IMR-90 (cell line): ENCODE results near the gene ITGB4. TPM values are rescaled to one million over a fixed set of nuclear protein-coding genes. Genes with fewer than 3 reads are reported as not detected.

Source experiments
- ATAC-seq: fragments of 200-7000 bp; cut with Tn5 transposase; 2 replicates; pipeline ENCODE4 v1.9.1; 2020; ENCODE audit warnings: low read depth, mild to moderate bottlenecking, moderate library complexity
- BruUV-seq: library from RNA; stranded (reverse); fragments of 400-500 nt; replicated peaks from 2 replicates; lab custom pipeline; 2021; lab: Mats Ljungman, UMichigan
- CTCF ChIA-PET: fragments of 300-600 bp; formaldehyde crosslinking; extraction: SDS; loops from one replicate; lab custom pipeline; 2021; ENCODE audit warnings: antibody characterized with exemption; lab: Yijun Ruan, JAX
- POLR2A ChIA-PET: fragments of 300-600 bp; sonication (Branson Sonifier 250); formaldehyde crosslinking; loops from one replicate; lab custom pipeline; 2022; ENCODE audit warnings: antibody characterized with exemption; ENCODE audit not compliant: unreplicated experiment; lab: Charles Lee
- DNase-seq: peaks from one replicate; pipeline ENCODE4 v3.0.0; 2013
- H2AFZ ChIP-seq: replicated peaks from 2 replicates; pipeline ENCODE3; 2013; ENCODE audit warnings: low read length, mild to moderate bottlenecking; ENCODE audit not compliant: poor library complexity
- H2AK5ac ChIP-seq: 2 replicates; pipeline ENCODE4 v1.6.1; 2013; ENCODE audit warnings: low read depth, low read length, inconsistent platforms
- H2AK9ac ChIP-seq: replicated peaks from 2 replicates; pipeline ENCODE3; 2013; ENCODE audit warnings: mild to moderate bottlenecking, low read depth, low read length, moderate library complexity; ENCODE audit not compliant: poor library complexity
- H2BK120ac ChIP-seq: 2 replicates; pipeline ENCODE4 v1.6.1; 2013; ENCODE audit warnings: low read depth, low read length, inconsistent platforms
- H2BK15ac ChIP-seq: 3 replicates; pipeline ENCODE4 v1.6.1; 2013; ENCODE audit warnings: low read depth, low read length, inconsistent platforms
- H2BK20ac ChIP-seq: 2 replicates; pipeline ENCODE4 v1.6.1; 2013; ENCODE audit warnings: low read depth, mild to moderate bottlenecking, inconsistent platforms, low read length, moderate library complexity
- H2BK5ac ChIP-seq: 2 replicates; pipeline ENCODE4 v1.6.1; 2013; ENCODE audit warnings: mild to moderate bottlenecking, low read depth, low read length, inconsistent platforms; ENCODE audit not compliant: poor library complexity, severe bottlenecking
- H3K14ac ChIP-seq: replicated peaks from 2 replicates; pipeline ENCODE4 v1.6.1; 2013; ENCODE audit warnings: low read depth, low read length, inconsistent platforms
- H3K18ac ChIP-seq: 2 replicates; pipeline ENCODE4 v1.6.1; 2013; ENCODE audit warnings: low read depth, low read length, control low read depth
- H3K23ac ChIP-seq: 2 replicates; pipeline ENCODE4 v1.6.1; 2013; ENCODE audit warnings: low read depth, low read length, inconsistent platforms
- H3K27ac ChIP-seq: 2 replicates; pipeline ENCODE4 v1.5.1; 2013; ENCODE audit warnings: mild to moderate bottlenecking, control low read depth, low read length; ENCODE audit not compliant: insufficient read depth
- H3K27me3 ChIP-seq: 2 replicates; pipeline ENCODE4 v1.6.1; 2013; ENCODE audit warnings: low read length; ENCODE audit not compliant: control insufficient read depth, insufficient read depth
- H3K36me3 ChIP-seq: 2 replicates; pipeline ENCODE4 v1.6.1; 2013; ENCODE audit warnings: low read length, mixed read lengths; ENCODE audit not compliant: control insufficient read depth, insufficient read depth
- H3K4ac ChIP-seq: 2 replicates; pipeline ENCODE4 v1.6.1; 2013; ENCODE audit warnings: low read depth, low read length, inconsistent platforms
- H3K4me1 ChIP-seq: 2 replicates; pipeline ENCODE4 v1.6.1; 2013; ENCODE audit warnings: low read length, mixed read lengths; ENCODE audit not compliant: control insufficient read depth, insufficient read depth
- H3K4me2 ChIP-seq: 2 replicates; pipeline ENCODE4 v1.6.1; 2013; ENCODE audit warnings: low read depth, mild to moderate bottlenecking, control low read depth, low read length, moderate library complexity
- H3K4me3 ChIP-seq: 2 replicates; pipeline ENCODE4 v1.5.1; 2013; ENCODE audit warnings: low read depth, mild to moderate bottlenecking, control low read depth, low read length, moderate library complexity; ENCODE audit not compliant: insufficient read depth
- H3K56ac ChIP-seq: 2 replicates; pipeline ENCODE4 v1.6.1; 2013; ENCODE audit warnings: low read length, inconsistent platforms; ENCODE audit not compliant: insufficient read depth; ENCODE audit errors: extremely low read depth
- H3K79me1 ChIP-seq, 2 experiments: 2 replicates each; pipeline ENCODE4 v1.6.1; 2013; ENCODE audit warnings: low read length in 2 of 2, inconsistent platforms in 1 of 2, low read depth in 1 of 2
- H3K9ac ChIP-seq: 2 replicates; pipeline ENCODE4 v1.6.1; 2013; ENCODE audit warnings: low read depth, low read length, control low read depth
- H3K9me1 ChIP-seq: 2 replicates; pipeline ENCODE4 v1.6.1; 2013; ENCODE audit warnings: low read length, inconsistent platforms; ENCODE audit not compliant: insufficient read depth
- H3K9me3 ChIP-seq: 2 replicates; pipeline ENCODE4 v1.6.1; 2013; ENCODE audit warnings: low read length; ENCODE audit not compliant: control insufficient read depth, insufficient read depth
- H4K20me1 ChIP-seq: 2 replicates; pipeline ENCODE4 v1.6.1; 2013; ENCODE audit warnings: low read length, inconsistent platforms; ENCODE audit not compliant: insufficient read depth
- H4K5ac ChIP-seq: 2 replicates; pipeline ENCODE4 v1.6.1; 2013; ENCODE audit warnings: mild to moderate bottlenecking, low read depth, low read length, control low read depth
- H4K8ac ChIP-seq, 2 experiments: 2 replicates each; pipeline ENCODE4 v1.6.1; 2013; ENCODE audit warnings: low read depth in 2 of 2, low read length in 2 of 2, control low read depth in 1 of 2, inconsistent platforms in 1 of 2
- H4K91ac ChIP-seq: 2 replicates; pipeline ENCODE4 v1.6.1; 2013; ENCODE audit warnings: low read depth, low read length, inconsistent platforms; ENCODE audit not compliant: insufficient read depth
- CHD1 ChIP-seq: IDR thresholded peaks from 2 replicates; pipeline ENCODE4 v1.6.1; 2012; ENCODE audit warnings: low read depth, low read length, improper control_type of control experiment
- MAFK ChIP-seq: IDR thresholded peaks from 2 replicates; pipeline ENCODE4 v1.6.1; 2012; ENCODE audit warnings: low read depth, low read length, improper control_type of control experiment
- RAD21 ChIP-seq: IDR thresholded peaks from 2 replicates; pipeline ENCODE4 v1.6.1; 2012; ENCODE audit warnings: low read length, improper control_type of control experiment
- SMC3 ChIP-seq: fragments of 150-350 bp; IDR thresholded peaks from 2 replicates; pipeline ENCODE4 v1.6.1; 2016; ENCODE audit warnings: low read depth, mild to moderate bottlenecking, antibody characterized with exemption, low read length, moderate library complexity
- WGBS, 2 experiments: methylation state at CpG; one replicate each; pipeline versions ENCODE4 v1.1.5 to v1.1.7; 2013; ENCODE audit warnings: missing lambda C conversion rate in 2 of 2; ENCODE audit not compliant: insufficient read length in 1 of 2; ENCODE audit errors: extremely low coverage in 2 of 2; 5-methylcytosine and 5-hydroxymethylcytosine counted together
- dilution Hi-C: fragments of 300-500 bp; cut with HindIII; formaldehyde crosslinking; loops from one replicate; pipeline ENCODE4 v1.14.3; 2018; ENCODE audit warnings: low sequenced_read_pairs; ENCODE audit not compliant: unreplicated experiment
- in situ Hi-C: fragments of 300-500 bp; cut with MboI; formaldehyde crosslinking; loops from 3 replicates; pipeline ENCODE4 v1.14.3; 2019; ENCODE audit warnings: low sequenced_read_pairs, inconsistent platforms, mixed read lengths
- intact Hi-C: fragments of 100-400 bp; cut with micrococcal nuclease; formaldehyde crosslinking; loops from 2 replicates; pipeline ENCODE4 v1.10.0; 2022
- polyA plus RNA-seq, 3 experiments: library from polyadenylated mRNA; depleted of rRNA; stranded (reverse); fragments of >200 nt; gene quantifications; 2 replicates each; pipeline ENCODE4 v1.2.3, GENCODE V29; 2012; ENCODE audit warnings: low replicate concordance in 1 of 3
- total RNA-seq: library from RNA; depleted of rRNA; stranded (reverse); fragments of >200 nt; gene quantifications from 2 replicates; pipeline ENCODE4 v1.2.3, GENCODE V29; 2012

The ITGB4 gene
- total and polyA plus RNA-seq, 2 of the 4 experiments (the other 2 are of a cell fraction) = under 0.01 to 0.27 TPM

DNA sequence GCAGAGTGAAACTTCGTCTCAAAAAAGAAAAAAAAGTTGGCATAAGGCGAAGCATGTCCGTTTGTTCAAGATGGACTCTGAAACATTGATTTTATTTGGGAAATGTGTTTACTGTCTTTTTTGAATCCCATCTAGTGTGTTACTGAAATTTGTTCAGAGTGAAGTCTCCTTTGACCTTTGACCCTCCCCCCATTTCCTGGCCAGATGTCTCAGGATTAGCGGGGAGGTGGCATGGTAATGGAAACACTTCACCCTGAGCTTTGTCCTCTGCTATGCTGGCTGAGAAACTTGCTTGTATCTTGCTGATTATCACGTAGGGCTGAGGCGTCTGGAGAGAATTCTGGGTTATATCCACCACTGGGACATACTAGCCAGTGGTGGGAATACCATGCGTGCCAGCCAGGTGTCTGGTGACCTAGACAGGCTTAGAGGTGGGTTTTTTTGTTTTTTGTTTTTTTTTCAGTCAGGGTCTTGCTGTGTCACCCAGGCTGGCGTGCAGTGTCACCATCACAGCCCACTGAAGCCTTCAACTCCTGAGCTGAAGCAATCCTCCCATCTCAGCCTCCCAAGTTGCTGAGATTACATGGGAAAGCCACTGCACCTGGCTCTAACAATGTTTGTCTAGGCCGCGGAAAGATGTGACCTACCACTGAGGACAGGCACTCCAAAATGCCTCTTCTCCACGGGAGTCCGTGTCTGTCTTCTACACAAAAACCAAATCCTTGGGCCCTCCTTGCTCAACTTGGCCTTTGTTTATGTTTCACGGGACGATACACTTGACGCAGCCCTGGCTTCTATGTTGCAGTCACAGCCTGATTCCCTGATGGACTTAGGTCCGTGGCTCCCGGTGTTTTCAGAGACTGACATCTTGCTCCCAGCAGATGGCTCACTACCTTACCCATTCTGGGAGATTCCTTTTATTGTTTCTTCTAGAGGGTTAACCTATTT is 50.3 kb downstream of the ITGB4 start:
- dilution Hi-C loops = no loop called here
- Histone ChIP-seq H2BK5ac (no peak overlapping the region), H2AFZ (peak overlapping the region; percentile 35), H2BK120ac (no peak overlapping the region), H2AK9ac (no peak overlapping the region), H4K5ac (no peak overlapping the region), H3K79me1 (peaks cover 2 to 13% of the 10 kb centered on the region in 2 experiments; a peak in 3 of 4 replicates), H3K9ac (no peak overlapping the region), H4K8ac (no peak overlapping the region), H2AK5ac (no peak overlapping the region), H3K4me2 (no peak overlapping the region), H4K20me1 (peaks cover 25% of the 10 kb centered on the region), H3K4ac (no peak overlapping the region), H3K9me3 (no peaks in the 10 kb centered on the region), H3K27ac (no peak overlapping the region), H3K18ac (no peak overlapping the region), H3K4me3 (no peak overlapping the region), H3K14ac (no peak overlapping the region), H3K9me1 (peaks cover 12% of the 10 kb centered on the region), H3K56ac (no peak overlapping the region), H2BK15ac (no peak overlapping the region), H3K27me3 (no peaks in the 10 kb centered on the region), H3K36me3 (peaks cover 7% of the 10 kb centered on the region), H4K91ac (no peak overlapping the region), H3K4me1 (no peaks in the 10 kb centered on the region), H2BK20ac (no peak overlapping the region), H3K23ac (no peak overlapping the region)
- WGBS, 2 experiments = 81% methylated on average over 5 of the region's 17 CpGs; no CpG with 5 or more reads in 1 of the 2 experiments
- peak; percentile 25 for DNase-seq
- intact Hi-C loops = no loop called here
- ChIA-PET POLR2A (no interaction called here), CTCF (interaction anchor here (0.6 kb wide), 1 partner anchor 10 kb away, joined by 6 read pairs; no protein-coding TSS in a partner anchor)
- BruUV-seq = no TSS peak
- TF ChIP-seq SMC3 (peak; percentile 8; the same call in 1 of the 2 replicates), CHD1 (no peak), RAD21 (no peak), MAFK (no peak)
- in situ Hi-C loops = no loop called here
- ATAC-seq = no peak
